GM19397 (cell line): ENCODE data around the gene CPT1B.
"Not testable (repeated sequence)": the region's sequence is repeated elsewhere in the genome, so short reads cannot be mapped to it uniquely, and the experiment has no call there.

Experiments
- ATAC-seq: cut with Tn5 transposase; IDR thresholded peaks from one replicate; pipeline ENCODE4 v1.9.1; 2021; ENCODE audit warnings: mild to moderate bottlenecking, moderate library complexity; ENCODE audit not compliant: unreplicated experiment

Gene CPT1B

GRCh38 chr22:50577987-50578775 is at the start of gene CPT1B:
Gene CPT1B, minus strand, starts transcription at chr22:50578427. Its CDS starts 512 bp downstream, at chr22:50577915.
- no peak for ATAC-seq

- no peak for ATAC-seq
These were observed 48.8 kb upstream of the CPT1B start for GRCh38 chr22:50626850-50627641.

DNA sequence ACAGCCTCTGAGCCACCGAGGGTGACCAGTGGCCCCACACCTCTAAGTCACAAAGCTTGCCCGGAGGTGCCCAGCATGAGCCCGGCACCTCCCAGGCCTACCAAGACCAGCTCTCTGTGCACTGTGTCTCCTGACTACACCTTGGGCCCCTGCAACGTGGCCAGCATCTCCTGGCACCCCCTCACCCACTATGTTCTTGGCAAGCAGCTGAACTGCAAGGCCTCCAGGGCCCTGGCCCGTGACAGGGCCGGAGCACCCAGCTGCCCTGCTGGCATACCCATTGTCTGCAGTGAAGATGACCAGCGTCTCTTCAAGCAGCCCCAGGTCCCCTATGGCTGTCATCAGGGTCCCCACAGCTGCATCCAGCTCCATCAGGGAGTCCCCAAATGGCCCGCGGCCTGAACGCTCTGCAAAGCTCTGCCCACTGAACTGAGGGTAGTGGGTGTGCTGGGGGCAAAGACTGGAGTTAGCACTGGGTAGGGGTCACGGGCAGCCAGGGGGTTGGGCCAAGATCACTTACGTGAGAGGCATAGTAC is 48.2 kb upstream of the CPT1B start:
- ATAC-seq, result no peak

DNA sequence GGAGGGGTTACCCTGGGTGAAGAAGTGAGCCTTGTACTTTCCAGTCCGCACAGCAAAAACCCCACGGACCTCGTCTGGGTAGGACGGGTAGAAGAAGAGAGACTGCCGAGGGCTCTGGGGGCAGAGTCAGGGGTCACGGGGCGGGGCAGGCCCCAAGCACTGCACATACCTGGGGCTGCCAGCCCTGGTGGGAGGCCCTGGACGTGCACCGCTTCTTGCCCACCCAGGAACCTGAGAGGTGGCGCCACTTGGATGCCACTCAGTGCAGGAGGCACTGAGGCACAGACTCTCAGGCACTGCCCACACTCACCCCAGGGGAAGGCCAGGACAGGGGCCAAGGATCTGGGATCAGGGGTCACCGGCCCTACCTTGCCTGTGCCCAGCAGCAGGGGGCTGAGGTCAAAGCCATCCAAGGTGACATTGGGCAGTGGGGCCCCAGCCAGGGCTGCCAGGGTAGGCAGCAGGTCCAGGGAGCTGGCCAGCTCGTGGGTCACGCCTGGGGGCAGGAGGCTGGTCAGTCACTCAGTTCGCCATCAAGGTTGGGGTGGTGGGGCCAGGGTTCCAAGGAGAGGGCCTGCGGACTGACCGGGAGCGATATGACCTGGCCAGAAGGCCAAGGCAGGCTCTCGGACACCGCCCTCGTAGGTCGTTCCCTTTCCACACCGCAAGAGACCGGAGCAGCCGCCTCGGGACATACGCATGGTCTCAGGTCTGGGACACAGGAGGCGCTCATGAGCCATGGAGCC is 47.5 kb upstream of the CPT1B start:
- no peak for ATAC-seq

- no peak for ATAC-seq
These were observed 46.9 kb upstream of the CPT1B start for GRCh38 chr22:50625131-50625567.

GRCh38 chr22:50624347-50625130 is 46.3 kb upstream of the CPT1B start:
- no peak for ATAC-seq

GRCh38 chr22:50622723-50623327 is 44.6 kb upstream of the CPT1B start:
- ATAC-seq, result no peak

- no peak for ATAC-seq
These were observed 43.9 kb upstream of the CPT1B start for GRCh38 chr22:50621948-50622722.

GRCh38 chr22:50621356-50621880 is 43.2 kb upstream of the CPT1B start:
- no peak for ATAC-seq

DNA sequence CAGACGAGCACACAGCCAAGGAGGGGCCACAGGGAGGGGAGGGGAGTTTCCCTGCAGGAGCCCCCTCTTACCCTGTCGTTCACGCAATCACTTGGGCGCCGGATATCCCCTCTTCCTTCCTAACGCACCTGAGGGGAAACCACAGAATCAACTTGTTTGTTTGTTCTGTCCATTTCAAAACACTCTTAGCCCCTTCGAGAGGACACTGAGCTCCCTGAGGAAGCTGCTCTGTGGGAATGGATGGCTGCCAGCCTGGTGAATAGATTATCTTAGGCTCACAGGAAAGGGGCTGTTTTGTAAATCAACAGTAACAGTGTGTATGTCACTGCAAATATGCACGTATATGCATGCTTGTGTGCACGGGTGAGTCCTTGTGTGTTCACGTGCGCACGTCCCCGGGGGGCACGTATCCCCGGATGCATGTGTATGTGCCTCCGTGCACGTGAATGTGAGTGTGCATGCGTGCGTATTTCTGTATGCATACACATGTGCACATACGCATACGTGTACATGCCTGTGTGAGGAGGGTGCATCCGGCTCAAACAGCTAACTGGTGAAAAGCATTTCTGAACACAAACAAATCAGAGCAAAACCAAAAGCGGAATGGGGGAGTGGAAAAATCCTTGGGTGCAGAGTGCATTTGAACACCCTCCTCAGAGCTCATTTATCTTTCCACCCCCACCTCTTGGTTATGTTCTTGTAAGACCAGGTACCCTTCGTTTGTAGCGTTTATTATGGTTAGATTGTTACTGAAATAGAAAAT is 42.5 kb upstream of the CPT1B start:
- ATAC-seq, result no peak

- ATAC-seq, result not testable (repeated sequence)
These were observed 36.1 kb upstream of the CPT1B start for GRCh38 chr22:50614296-50614695.

GRCh38 chr22:50613291-50613981 is 35.2 kb upstream of the CPT1B start:
- ATAC-seq, result no peak

GRCh38 chr22:50612528-50613221 is 34.4 kb upstream of the CPT1B start:
- ATAC-seq, result no peak

DNA sequence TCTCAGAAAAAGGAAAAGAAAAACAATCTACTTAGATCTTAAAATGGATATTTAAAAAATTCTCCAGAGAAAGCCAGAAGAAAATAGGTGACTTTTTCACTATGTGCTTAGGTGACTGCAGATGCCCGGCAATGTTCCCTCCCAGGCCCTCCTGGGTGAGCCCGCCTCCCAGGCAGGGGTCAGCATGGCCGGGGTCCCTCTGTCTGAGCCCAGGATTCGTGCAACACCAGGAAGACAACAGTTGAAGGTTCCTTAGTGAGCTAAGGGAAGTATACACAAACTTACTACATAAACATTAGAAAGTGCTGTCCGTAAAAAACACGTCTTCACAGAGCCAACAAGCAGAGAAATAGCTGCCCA is 33.9 kb upstream of the CPT1B start:
- no peak for ATAC-seq

- ATAC-seq, result no peak
These were observed 33.3 kb upstream of the CPT1B start for GRCh38 chr22:50611341-50612060.

DNA sequence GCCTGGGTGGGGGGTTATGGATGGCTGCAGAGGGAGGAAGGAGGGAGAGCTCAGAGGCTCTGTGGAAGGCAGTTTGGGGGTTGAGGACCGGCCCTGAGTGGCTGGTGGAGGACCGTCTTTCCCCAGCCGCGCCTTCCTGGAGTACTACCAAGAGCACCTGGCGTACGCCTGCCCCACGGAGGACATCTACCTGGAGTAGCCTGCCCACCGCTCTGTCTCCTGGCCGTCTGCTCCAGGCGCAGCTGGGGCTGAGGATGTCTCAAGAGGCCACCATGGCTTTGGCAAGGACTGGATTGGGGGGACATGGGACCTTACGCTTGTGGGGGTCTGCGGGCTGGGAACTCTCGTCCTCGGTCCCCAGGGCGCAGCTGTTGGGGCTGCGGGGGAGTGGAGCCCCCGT is 32.4 kb upstream of the CPT1B start:
- ATAC-seq, result no peak
